Esophagus squamous epithelium (tissue), 4 donors: ENCODE measurements around the gene LPIN1.

Source experiments
- POLR2A ChIP-seq, 4 donors: fragments of 450-650 bp; IDR thresholded peaks; one replicate each; pipeline ENCODE4 v1.6.1; 2017; ENCODE audit warnings: antibody characterized with exemption in 4 of 4, mild to moderate bottlenecking in 4 of 4, moderate library complexity in 3 of 4
- TF ChIP-seq, protein P1 (sequence below), 6 experiments: fragments of 450-650 bp in 4 of 6; fragments of 200-600 bp in 2 of 6; sonication (generic) in 2 of 6; IDR thresholded peaks; one replicate each; pipeline ENCODE4 v1.5.1; 2016 to 2019; ENCODE audit warnings: antibody characterized with exemption in 6 of 6, mild to moderate bottlenecking in 4 of 6, moderate library complexity in 4 of 6

DNA sequence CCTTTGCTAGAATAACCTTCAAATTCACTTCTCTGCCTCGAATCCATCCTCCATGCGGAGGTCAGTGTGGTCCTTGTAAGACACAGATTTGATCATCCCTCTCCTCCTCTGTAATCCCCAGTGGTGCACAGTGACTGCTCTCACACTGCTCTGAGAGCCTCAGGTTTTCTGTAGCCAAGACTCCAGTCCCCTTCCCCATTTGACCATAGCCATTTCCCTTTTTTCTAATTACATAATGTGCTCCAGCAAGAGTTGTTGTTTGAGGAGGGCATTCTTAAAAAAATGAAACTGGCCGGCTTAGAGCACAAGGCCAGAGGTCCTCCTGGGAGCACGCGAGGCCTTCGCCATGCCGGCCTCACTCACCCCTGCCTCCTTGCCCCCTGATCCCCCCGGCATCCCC is 34.7 kb upstream of the LPIN1 start:
- TF ChIP-seq, protein P1, sequence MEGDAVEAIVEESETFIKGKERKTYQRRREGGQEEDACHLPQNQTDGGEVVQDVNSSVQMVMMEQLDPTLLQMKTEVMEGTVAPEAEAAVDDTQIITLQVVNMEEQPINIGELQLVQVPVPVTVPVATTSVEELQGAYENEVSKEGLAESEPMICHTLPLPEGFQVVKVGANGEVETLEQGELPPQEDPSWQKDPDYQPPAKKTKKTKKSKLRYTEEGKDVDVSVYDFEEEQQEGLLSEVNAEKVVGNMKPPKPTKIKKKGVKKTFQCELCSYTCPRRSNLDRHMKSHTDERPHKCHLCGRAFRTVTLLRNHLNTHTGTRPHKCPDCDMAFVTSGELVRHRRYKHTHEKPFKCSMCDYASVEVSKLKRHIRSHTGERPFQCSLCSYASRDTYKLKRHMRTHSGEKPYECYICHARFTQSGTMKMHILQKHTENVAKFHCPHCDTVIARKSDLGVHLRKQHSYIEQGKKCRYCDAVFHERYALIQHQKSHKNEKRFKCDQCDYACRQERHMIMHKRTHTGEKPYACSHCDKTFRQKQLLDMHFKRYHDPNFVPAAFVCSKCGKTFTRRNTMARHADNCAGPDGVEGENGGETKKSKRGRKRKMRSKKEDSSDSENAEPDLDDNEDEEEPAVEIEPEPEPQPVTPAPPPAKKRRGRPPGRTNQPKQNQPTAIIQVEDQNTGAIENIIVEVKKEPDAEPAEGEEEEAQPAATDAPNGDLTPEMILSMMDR (IDR thresholded peaks at IDR 0.05): no peak
- TF ChIP-seq POLR2A (IDR thresholded peaks at IDR 0.05): no peak
